GM18873 (cell line): Measurements from ENCODE around the gene CHAD.

Source experiments
- ATAC-seq: cut with Tn5 transposase; IDR thresholded peaks from one replicate; pipeline ENCODE4 v1.9.1; 2021; ENCODE audit warnings: mild to moderate bottlenecking, moderate library complexity, moderate number of reproducible peaks; ENCODE audit not compliant: unreplicated experiment, low FRiP score

CHAD gene

GRCh38 chr17:50460831-50461526 lies 7.7 kb downstream of the CHAD start:
- ATAC-seq: no peak

GRCh38 chr17:50459756-50460155 lies 8.9 kb downstream of the CHAD start:
- no peak for ATAC-seq

- no peak for ATAC-seq
These were observed 9.7 kb downstream of the CHAD start for GRCh38 chr17:50458701-50459676.

- ATAC-seq: no peak
These were observed 10.4 kb downstream of the CHAD start for GRCh38 chr17:50458270-50458669.

GRCh38 chr17:50457621-50458020 lies 11.1 kb downstream of the CHAD start:
- ATAC-seq: no peak

GRCh38 chr17:50453901-50454300 lies 14.8 kb downstream of the CHAD start:
- no peak for ATAC-seq

- no peak for ATAC-seq
These were observed 15.9 kb downstream of the CHAD start for GRCh38 chr17:50452630-50453300.

- ATAC-seq: no peak
These were observed 16.6 kb downstream of the CHAD start for GRCh38 chr17:50451943-50452629.

GRCh38 chr17:50448643-50449042 lies 20.0 kb downstream of the CHAD start:
- no peak for ATAC-seq

- ATAC-seq: no peak
These were observed 20.6 kb downstream of the CHAD start for GRCh38 chr17:50447870-50448595.

GRCh38 chr17:50445730-50446325 lies 22.9 kb downstream of the CHAD start:
- ATAC-seq: no peak

- no peak for ATAC-seq
These were observed 23.6 kb downstream of the CHAD start for GRCh38 chr17:50444841-50445715.

- ATAC-seq: no peak
These were observed 25.1 kb downstream of the CHAD start for GRCh38 chr17:50443505-50443974.

GRCh38 chr17:50440838-50441829 lies 27.5 kb downstream of the CHAD start:
- no peak for ATAC-seq

GRCh38 chr17:50440172-50440837 lies 28.4 kb downstream of the CHAD start:
- no peak for ATAC-seq

GRCh38 chr17:50439008-50439407 lies 29.7 kb downstream of the CHAD start:
- no peak for ATAC-seq

GRCh38 chr17:50437409-50437808 lies 31.3 kb downstream of the CHAD start:
- no peak for ATAC-seq
